Activated CD4-positive, alpha-beta T cell treated with anti-CD3 and anti-CD28 coated beads, Interleukin-2, amount 50 U/mL, for 48 hours (primary cell): ENCODE results near the gene PTPRN2.
"Not testable (repeated sequence)": the region's sequence is repeated elsewhere in the genome, so short reads cannot be mapped to it uniquely, and the experiment has no call there.

Experiments used
- DNase-seq, 2 experiments: peaks; one replicate each; pipeline ENCODE4 v3.0.0-alpha.2; 2020

Gene PTPRN2

DNA sequence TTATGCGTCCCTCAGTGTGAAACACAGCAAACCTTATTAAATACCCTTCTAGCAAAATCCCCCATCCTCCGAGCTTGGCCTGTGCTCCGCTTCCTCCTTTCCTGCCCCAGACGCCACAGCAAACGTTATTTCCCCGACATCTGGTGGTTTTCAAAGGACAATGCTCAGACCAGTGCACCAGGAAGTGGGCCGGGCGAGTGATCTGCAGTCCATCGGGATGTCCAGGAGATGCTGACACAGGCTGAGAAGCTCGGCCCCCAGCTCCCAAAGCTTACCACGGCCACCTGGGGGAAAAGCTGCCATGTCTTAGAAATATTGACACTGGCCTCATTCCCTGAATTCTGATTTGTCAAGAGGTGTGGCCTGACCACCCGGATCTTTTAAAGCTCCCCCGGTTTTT lies 129.5 kb downstream of the PTPRN2 start:
- no peak for DNase-seq

GRCh38 chr7:158457586-158457985 lies 130.0 kb downstream of the PTPRN2 start:
- not testable (repeated sequence) for DNase-seq

DNA sequence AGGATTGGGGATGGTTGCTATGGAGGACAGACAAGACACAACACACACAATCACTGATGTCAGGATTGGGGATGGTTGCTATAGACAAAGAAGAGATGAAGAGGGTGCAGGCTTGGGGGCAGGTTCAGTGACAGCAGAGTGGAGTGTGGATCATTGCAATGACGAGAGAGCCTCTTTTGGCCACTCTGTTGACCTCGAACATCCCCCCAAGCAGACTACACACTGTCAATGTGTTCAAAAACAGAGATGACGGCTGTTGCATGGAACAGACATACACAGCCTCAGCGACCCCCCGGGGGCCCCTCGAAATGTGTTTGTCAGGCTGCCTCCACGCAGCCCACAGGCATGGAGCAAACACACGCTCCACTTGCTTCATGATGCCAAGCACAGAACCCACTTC lies 133.0 kb downstream of the PTPRN2 start:
- no peak for DNase-seq

GRCh38 chr7:158453663-158454062 lies 134.0 kb downstream of the PTPRN2 start:
- DNase-seq, result no peak

DNA sequence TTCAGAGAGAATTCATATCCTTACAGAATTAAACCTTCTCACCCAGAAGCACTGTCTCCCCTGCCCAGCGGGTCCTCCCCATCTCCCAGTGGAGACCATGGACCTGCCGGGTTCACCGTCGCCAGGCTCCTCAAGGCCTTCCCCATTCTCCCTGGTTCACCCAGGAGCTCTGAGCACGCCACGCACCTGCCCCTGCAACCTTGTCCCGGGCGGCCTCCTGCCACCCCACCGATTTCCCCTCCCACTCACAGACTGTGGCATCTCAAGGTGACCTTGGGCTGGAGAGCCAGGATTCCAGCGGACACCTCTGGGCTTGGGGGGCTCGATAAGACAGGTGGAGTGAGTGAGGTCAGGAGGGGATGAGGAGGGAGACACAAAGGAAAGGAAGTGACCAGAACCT lies 135.3 kb downstream of the PTPRN2 start:
- no peak for DNase-seq

DNA sequence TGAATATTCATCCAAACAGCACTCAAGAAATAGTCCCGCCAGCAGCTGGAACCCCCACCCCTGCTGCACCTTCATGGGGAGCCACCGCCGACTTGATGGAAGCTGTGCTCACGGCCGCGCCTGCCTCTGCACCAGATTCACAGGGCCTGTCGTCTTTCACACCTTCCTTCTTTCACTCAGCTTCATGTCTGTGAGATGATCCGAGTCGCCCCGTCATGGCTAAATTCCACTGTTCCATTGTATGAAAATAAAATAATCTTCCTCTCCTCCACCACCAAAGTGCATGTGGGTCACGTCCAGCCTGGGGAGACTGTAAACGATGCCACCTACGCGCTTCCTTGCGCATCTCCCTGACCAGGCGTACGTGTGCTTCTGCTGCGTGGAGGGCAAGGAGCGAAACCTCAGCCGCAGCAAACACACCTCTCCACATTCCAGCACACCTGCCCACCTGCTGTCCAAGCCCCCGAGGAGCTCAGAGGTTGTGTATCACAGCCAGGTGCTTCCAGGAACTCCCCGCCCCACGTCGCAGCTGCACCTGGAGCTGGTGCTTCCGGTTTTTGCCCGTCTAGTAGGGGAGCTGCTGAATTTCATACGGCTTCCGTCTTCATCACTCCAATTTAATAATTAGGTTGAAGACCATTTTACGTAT lies 137.0 kb downstream of the PTPRN2 start:
- DNase-seq, result no peak

DNA sequence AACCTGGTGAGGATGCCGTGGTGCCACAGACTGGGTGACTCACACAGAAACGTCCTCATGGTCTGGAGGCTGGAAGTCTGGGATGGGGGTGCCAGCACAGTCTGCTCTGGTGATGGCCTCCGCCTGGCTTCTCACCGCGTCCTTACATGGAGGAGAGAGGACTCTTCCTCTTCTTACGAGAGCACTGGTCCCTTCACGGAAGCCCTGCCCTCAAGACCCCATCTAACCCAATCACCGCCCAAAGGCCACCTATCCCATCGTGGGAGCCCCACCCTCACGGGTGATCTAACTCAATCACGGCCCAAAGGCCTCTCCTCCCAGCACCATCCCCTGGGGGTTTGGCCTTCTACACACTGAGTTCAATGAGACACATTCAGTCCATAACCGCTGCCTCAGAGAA lies 137.7 kb downstream of the PTPRN2 start:
- DNase-seq, result no peak

GRCh38 chr7:158449266-158449665 lies 138.4 kb downstream of the PTPRN2 start:
- DNase-seq, result no peak

GRCh38 chr7:158448430-158449100 lies 139.1 kb downstream of the PTPRN2 start:
- no peak for DNase-seq

GRCh38 chr7:158447506-158448171 lies 140.0 kb downstream of the PTPRN2 start:
- no peak for DNase-seq

GRCh38 chr7:158447151-158447505 lies 140.5 kb downstream of the PTPRN2 start:
- DNase-seq, result no peak

DNA sequence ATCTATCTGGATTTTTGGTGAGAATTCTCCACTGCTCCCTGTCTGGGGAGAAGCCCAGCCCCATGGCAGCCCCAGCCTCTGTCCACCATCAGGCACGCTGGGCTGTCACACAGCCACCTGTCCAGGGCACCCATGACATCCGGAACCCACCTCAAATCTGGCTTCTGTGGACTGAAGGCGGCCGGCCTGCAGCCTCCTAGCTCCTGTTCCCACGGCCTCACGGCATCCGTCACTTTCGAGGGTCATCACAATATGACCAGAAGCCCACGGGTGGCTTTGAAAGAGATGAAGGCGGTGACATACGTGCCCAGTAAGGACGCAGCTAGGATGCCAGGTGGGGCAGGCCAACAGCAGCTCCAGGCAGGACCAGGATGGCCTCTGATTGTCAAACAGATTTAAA lies 140.9 kb downstream of the PTPRN2 start:
- no peak for DNase-seq

- DNase-seq, result no peak
These were observed 141.3 kb downstream of the PTPRN2 start for GRCh38 chr7:158446281-158446680.

DNA sequence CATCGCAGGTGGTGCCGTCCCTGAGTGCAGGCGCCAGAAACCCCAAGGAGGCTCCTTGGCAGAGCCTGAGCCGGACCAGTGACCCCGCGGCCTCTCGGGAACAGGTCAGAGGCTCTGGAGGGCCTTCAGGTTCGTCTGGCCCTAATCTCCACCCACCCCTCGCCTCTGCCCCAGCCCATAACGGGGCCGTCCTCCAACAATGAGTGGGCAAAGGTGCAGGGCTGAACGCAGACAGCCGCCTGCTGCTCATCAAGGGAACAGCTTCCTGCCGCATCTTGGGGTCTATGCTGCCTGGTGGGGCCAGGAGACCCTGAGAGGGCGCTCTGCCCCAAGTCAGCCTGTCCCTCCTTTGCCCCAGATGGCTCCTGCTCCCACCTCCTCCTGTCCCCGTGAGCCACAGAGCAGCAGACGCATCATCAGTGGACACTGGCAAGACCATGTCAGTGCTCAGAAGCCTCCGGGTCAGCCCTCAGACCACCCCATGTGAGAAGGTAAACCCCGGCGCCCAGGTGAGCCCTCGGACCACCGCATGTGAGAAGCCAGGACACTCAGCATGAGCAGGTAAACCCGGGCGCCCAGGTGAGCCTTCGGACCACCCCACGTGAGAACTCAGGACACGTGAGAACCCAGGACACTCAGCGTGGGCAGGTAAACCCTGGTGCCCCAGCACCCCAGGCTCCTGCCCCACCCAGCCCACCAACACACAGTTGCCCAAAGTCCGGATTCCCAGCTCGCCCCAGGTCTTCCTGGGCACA lies 142.0 kb downstream of the PTPRN2 start:
- DNase-seq, result no peak

GRCh38 chr7:158444501-158445420 lies 142.9 kb downstream of the PTPRN2 start:
- no peak for DNase-seq

GRCh38 chr7:158443688-158444483 lies 143.7 kb downstream of the PTPRN2 start:
- no peak for DNase-seq

- DNase-seq, result no peak
These were observed 144.5 kb downstream of the PTPRN2 start for GRCh38 chr7:158443014-158443687.

GRCh38 chr7:158442260-158442659 lies 145.4 kb downstream of the PTPRN2 start:
- no peak for DNase-seq

GRCh38 chr7:158439035-158439434 lies 148.6 kb downstream of the PTPRN2 start:
- no peak for DNase-seq

DNA sequence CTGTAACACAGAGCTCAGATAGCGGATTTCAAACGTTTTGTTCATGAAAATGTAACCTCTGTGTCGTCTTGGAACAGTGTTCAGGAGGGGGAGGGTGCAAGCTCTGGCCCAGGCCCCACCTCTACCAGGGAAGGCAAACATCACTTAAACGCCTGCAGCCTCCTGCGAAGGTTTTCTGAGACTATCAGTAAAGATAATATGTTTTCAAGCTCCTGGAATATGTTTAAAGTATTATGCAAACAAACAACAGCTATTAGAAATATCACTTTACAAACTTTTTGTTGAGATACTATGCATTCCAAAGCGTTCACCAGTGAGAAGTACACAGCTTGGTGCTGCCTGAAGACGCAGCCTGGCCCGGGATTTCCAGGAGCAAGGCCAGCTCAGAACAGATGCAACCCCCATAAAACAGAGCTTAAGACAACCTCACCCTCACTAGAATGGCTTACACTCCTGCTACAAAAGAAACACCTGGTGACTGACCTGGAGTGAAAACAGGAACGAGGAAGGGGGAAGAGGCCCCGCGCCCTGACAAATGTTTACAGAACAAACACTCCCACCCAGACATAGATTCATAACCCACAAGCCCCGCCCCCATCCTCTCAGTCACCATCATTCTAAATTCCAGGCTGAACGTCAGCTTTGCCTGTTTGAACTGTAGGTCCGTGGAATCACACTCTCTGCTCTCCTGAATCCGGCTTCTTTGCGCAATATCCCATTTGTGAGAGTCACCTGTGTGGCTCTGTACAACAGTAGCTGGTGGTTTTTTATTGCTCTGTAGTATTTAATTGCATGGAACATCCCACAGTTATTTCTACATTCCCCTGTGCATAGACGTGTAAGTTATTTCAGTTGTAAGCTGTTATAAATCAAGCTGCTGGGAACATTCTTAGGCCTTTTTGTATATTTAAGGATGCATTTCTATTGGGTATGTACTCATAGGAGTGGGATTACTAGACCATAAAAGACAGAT lies 155.0 kb downstream of the PTPRN2 start:
- DNase-seq, result no peak
